Measurements from ENCODE around the gene JAZF1.

GRCh38 chr7:28176645-28177044 is 4.0 kb downstream of the JAZF1 start:
- TF ChIP-seq SUZ12 (IDR thresholded peaks at IDR 0.05; ENCODE audit: extremely low read depth, insufficient read depth, insufficient read length) (no peak), YY1 (IDR thresholded peaks at IDR 0.05; ENCODE audit: insufficient read depth, insufficient read length) (no peak), ZNF274 (IDR thresholded peaks at IDR 0.05; ENCODE audit: low read depth, low read length) (no peak)
